NT2/D1 (cell line): Measurements from ENCODE around the gene SNX12.

Experiments used
- SUZ12 ChIP-seq: IDR thresholded peaks from 2 replicates; pipeline ENCODE4 v1.6.1; 2011; ENCODE audit not compliant: insufficient read length, insufficient read depth; ENCODE audit errors: extremely low read depth
- YY1 ChIP-seq: IDR thresholded peaks from 2 replicates; pipeline ENCODE4 v1.6.1; 2011; ENCODE audit not compliant: insufficient read length, insufficient read depth
- ZNF274 ChIP-seq: IDR thresholded peaks from 2 replicates; pipeline ENCODE4 v1.6.1; 2011; ENCODE audit warnings: mild to moderate bottlenecking, low read depth, low read length

DNA sequence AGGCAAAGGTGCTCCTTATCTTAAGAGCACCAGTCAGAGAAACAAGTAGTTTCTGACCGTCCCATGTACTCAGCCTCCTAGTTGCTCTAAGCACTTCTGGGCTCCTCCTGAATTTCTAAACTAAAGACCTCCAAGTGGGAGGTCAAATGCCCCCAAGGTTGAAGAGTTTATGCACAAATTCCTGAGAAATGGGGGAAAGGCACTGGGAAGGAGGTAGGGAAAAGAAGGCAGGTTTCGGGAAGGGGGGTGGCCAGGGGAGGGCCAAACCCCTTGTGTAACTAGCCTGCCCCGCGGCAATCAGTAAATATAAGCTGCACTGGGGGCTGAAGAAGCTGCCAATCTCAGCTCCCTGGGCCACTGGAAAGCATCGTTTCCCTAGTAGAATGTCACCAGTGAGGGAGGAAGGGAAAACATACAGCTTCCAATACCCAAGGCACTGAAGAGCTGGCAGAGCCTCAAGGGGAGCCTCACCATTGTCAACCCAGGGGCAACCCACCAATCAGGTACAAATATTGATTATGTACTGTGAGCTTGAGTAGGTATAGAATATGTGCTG is 30.9 kb upstream of the SNX12 start:
- TF ChIP-seq ZNF274 (no peak), YY1 (no peak), SUZ12 (no peak)
